Measurements from ENCODE around the gene FBXL16. TPM values are rescaled to one million over a fixed set of nuclear protein-coding genes. Genes with fewer than 3 reads are reported as not detected.

Gene FBXL16
- total and polyA plus RNA-seq, 2 donors (not counting 3 experiments of a cell fraction or from before 2014, with no cell fraction given): 0.07 to 0.22 TPM

DNA sequence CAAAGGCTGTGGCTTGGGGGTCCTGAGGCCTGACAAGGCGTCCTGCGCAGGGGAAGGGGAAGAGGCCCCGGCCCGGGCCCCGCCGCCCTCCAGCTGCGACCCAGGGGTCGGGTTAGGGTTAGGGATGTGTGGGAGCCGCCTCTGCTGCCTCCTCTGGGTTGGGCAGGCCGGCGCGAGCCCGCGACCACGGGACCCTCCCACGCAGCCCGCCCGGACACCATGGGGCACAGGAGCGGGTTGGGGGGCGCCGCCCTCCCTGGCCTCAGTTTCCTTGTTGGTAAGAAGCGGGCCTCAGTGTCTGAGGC, 34.8 kb upstream of the FBXL16 start:
- Histone ChIP-seq H3K27ac (ENCODE audit: insufficient read depth, low read depth, low read length) (peak overlapping the region; percentile 27), H3K9ac (replicated peaks; ENCODE audit: extremely low read depth, insufficient read depth, low read length) (peak overlapping the region; percentile 76), H4K20me1 (replicated peaks; ENCODE audit: control insufficient read depth, extremely low read depth, insufficient read depth, low read length) (no peaks in the 10 kb centered on the region), H3K36me3 (ENCODE audit: control insufficient read depth in 2 of 2, extremely low read depth in 1 of 2, insufficient read depth in 2 of 2, low read length in 2 of 2) (peaks cover 3 to 21% of the 10 kb centered on the region in 2 experiments), H3K9me1 (replicated peaks; ENCODE audit: control insufficient read depth, extremely low read depth, insufficient read depth, low read length) (no peaks in the 10 kb centered on the region), H2AFZ (ENCODE audit: low read depth, low read length) (peak overlapping the region; percentile 78), H3K4me3 (replicated peaks in 1 of 3; ENCODE audit: insufficient read depth in 1 of 3, low read depth in 1 of 3, low read length in 3 of 3) (peak overlapping the region; percentile 48 to 82 (median 70)), H3K4me2 (ENCODE audit: insufficient read depth, low read length) (peak overlapping the region; percentile 61), H3K79me2 (ENCODE audit: control insufficient read depth, insufficient read depth, low read length) (peaks cover 6% of the 10 kb centered on the region), H3K9me3 (replicated peaks; ENCODE audit: control insufficient read depth, insufficient read depth, low read length) (no peaks in the 10 kb centered on the region), H3K4me1 (ENCODE audit: control insufficient read depth, extremely low read depth, insufficient read depth, low read length) (peaks cover 10% of the 10 kb centered on the region), H3K27me3 (ENCODE audit: control insufficient read depth in 2 of 2, insufficient read depth in 2 of 2, low read length in 2 of 2) (no peaks in the 10 kb centered on the region)
- intact Hi-C loops (cut with micrococcal nuclease): loop anchor here (5.0 kb wide), 1 partner anchor 47 kb away; the partner anchor contains the start of genes CHTF18 and RPUSD1
- dilution Hi-C loops (cut with MboI; ENCODE audit: extremely low pct_ligation_motif_present, low sequenced_read_pairs): no loop called here
- POLR2A ChIA-PET: no interaction called here
- FAIRE-seq (no peak), DNase-seq (ENCODE audit: low read depth, low spot score) (no peak)
- TSS peak; percentile 48 for BruUV-seq (replicated peaks)
- CTCF ChIA-PET: interaction anchor here (0.8 to 1.5 kb wide), 3 partner anchors 21 to 48 kb away, joined by 4 to 7 read pairs (median 7); partner anchors contain the start of genes CHTF18, METRN and RPUSD1
- TF ChIP-seq, protein P1, sequence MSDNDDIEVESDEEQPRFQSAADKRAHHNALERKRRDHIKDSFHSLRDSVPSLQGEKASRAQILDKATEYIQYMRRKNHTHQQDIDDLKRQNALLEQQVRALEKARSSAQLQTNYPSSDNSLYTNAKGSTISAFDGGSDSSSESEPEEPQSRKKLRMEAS (IDR thresholded peaks at IDR 0.05; ENCODE audit: insufficient read depth, insufficient read length): no peak
- TF ChIP-seq FOS (IDR thresholded peaks at IDR 0.05; ENCODE audit: borderline replicate concordance, insufficient read depth, low read length): no peak
- TF ChIP-seq, protein P2, sequence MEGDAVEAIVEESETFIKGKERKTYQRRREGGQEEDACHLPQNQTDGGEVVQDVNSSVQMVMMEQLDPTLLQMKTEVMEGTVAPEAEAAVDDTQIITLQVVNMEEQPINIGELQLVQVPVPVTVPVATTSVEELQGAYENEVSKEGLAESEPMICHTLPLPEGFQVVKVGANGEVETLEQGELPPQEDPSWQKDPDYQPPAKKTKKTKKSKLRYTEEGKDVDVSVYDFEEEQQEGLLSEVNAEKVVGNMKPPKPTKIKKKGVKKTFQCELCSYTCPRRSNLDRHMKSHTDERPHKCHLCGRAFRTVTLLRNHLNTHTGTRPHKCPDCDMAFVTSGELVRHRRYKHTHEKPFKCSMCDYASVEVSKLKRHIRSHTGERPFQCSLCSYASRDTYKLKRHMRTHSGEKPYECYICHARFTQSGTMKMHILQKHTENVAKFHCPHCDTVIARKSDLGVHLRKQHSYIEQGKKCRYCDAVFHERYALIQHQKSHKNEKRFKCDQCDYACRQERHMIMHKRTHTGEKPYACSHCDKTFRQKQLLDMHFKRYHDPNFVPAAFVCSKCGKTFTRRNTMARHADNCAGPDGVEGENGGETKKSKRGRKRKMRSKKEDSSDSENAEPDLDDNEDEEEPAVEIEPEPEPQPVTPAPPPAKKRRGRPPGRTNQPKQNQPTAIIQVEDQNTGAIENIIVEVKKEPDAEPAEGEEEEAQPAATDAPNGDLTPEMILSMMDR (IDR thresholded peaks at IDR 0.05; ENCODE audit: extremely low read depth in 1 of 2, insufficient read depth in 1 of 2, low read depth in 1 of 2, low read length in 2 of 2): no peak
- TF ChIP-seq POLR2A (IDR thresholded peaks at IDR 0.05; ENCODE audit: low read depth, low read length): no peak
- no peak for TF ChIP-seq POLR2AphosphoS5 (IDR thresholded peaks at IDR 0.05; ENCODE audit: insufficient read depth, low read depth, low read length)
- no peak for TF ChIP-seq MYC (IDR thresholded peaks at IDR 0.05; ENCODE audit: low read depth, low read length)
- no peak for TF ChIP-seq JUN (IDR thresholded peaks at IDR 0.05; ENCODE audit: borderline replicate concordance, insufficient read depth, insufficient read length, low read depth)
- TF ChIP-seq GATA2 (IDR thresholded peaks at IDR 0.05; ENCODE audit: insufficient read depth, insufficient read length, low read depth, low read length): no peak
